HepG2 (cell line): Measurements from ENCODE around the gene TADA2B. TPM values are rescaled to one million over a fixed set of nuclear protein-coding genes. Genes with fewer than 3 reads are reported as not detected.

Experiments
- ARHGAP35 ChIP-seq: sonication (generic); formaldehyde crosslinking; IDR thresholded peaks from 2 replicates; pipeline ENCODE4 v1.9.0; 2022; ENCODE audit warnings: mild to moderate bottlenecking, inconsistent platforms, moderate library complexity, missing genetic modification reagents, borderline replicate concordance
- CAMTA2 ChIP-seq: sonication (generic); formaldehyde crosslinking; IDR thresholded peaks from 2 replicates; pipeline ENCODE4 v1.4.0; 2020; ENCODE audit warnings: mild to moderate bottlenecking, missing genetic modification reagents, borderline replicate concordance
- CC2D1A ChIP-seq: sonication (generic); formaldehyde crosslinking; IDR thresholded peaks from 2 replicates; pipeline ENCODE4 v1.8.1; 2023; ENCODE audit warnings: mild to moderate bottlenecking, missing genetic modification reagents
- DNMT1 ChIP-seq: sonication (generic); formaldehyde crosslinking; IDR thresholded peaks from 2 replicates; pipeline ENCODE4 v1.5.1; 2020; ENCODE audit warnings: mild to moderate bottlenecking, missing genetic modification reagents
- HMGXB4 ChIP-seq, 2 experiments: sonication (generic) in 1 of 2; formaldehyde crosslinking in 1 of 2; IDR thresholded peaks; 2 replicates each; pipeline versions ENCODE4 v1.4.0 to v1.6.1; 2018 to 2020; ENCODE audit warnings: missing genetic modification reagents in 2 of 2, borderline replicate concordance in 1 of 2, low read depth in 1 of 2, mild to moderate bottlenecking in 1 of 2, missing biosample characterization in 1 of 2
- MIER3 ChIP-seq: IDR thresholded peaks from 2 replicates; pipeline ENCODE4 v1.6.1; 2016; ENCODE audit warnings: missing compliant biosample characterization, borderline replicate concordance
- MTF1 ChIP-seq: sonication (generic); formaldehyde crosslinking; IDR thresholded peaks from 2 replicates; pipeline ENCODE4 v1.5.0; 2020; ENCODE audit warnings: missing genetic modification reagents
- RXRA ChIP-seq: sonication (generic); formaldehyde crosslinking; IDR thresholded peaks from 2 replicates; pipeline ENCODE4 v1.5.1; 2020; ENCODE audit warnings: missing genetic modification reagents
- SP4 ChIP-seq: sonication (generic); formaldehyde crosslinking; IDR thresholded peaks from 2 replicates; pipeline ENCODE4 v1.8.1; 2023; ENCODE audit warnings: mild to moderate bottlenecking, missing genetic modification reagents
- YY1 ChIP-seq: IDR thresholded peaks from 2 replicates; pipeline ENCODE4 v1.6.1; 2011; ENCODE audit warnings: low read length, low read depth, moderate library complexity, mild to moderate bottlenecking; ENCODE audit not compliant: insufficient read depth, insufficient replicate concordance
- ZNF256 ChIP-seq: sonication (generic); formaldehyde crosslinking; conservative IDR thresholded peaks from 2 replicates; pipeline ENCODE4 v1.4.0; 2020; ENCODE audit warnings: missing genetic modification reagents
- ZNF282 ChIP-seq: fragments of 450-650 bp; IDR thresholded peaks from 2 replicates; pipeline ENCODE4 v1.6.1; 2018; ENCODE audit not compliant: partially characterized antibody
- ZNF564 ChIP-seq: sonication (generic); formaldehyde crosslinking; IDR thresholded peaks from 2 replicates; pipeline ENCODE4 v1.8.1; 2023; ENCODE audit warnings: mild to moderate bottlenecking, missing genetic modification reagents
- polyA plus RNA-seq, 8 experiments: library from polyadenylated mRNA; depleted of rRNA in 3 of 8; stranded (reverse) in 7 of 8; unstranded in 1 of 8; fragments of >200 nt; fragmentation: Illumina TruSeq in 4 of 8; extraction: Trizol in 4 of 8; gene quantifications; 2 replicates each; pipeline versions ENCODE4 v1.2.1 to v1.2.3, GENCODE V29; 2011 to 2016; ENCODE audit warnings: low read depth in 4 of 8, missing spikeins in 1 of 8, mixed read lengths in 1 of 8; ENCODE audit not compliant: insufficient read depth in 1 of 8
- total RNA-seq, 5 experiments: library from RNA; depleted of rRNA; stranded (reverse); fragments of >200 nt; fragmentation: Illumina TruSeq; extraction: Trizol; gene quantifications; 2 replicates each; pipeline ENCODE4 v1.2.3, GENCODE V29; 2016; ENCODE audit warnings: low read depth in 1 of 5
- TF ChIP-seq, protein P1 (sequence below): sonication (generic); formaldehyde crosslinking; conservative IDR thresholded peaks from 2 replicates; pipeline ENCODE4 v1.4.0; 2020; ENCODE audit warnings: missing genetic modification reagents
- TF ChIP-seq, protein P2 (sequence below): sonication (generic); formaldehyde crosslinking; IDR thresholded peaks from 2 replicates; pipeline ENCODE4 v1.4.0; 2020; ENCODE audit warnings: mild to moderate bottlenecking, missing genetic modification reagents
- TF ChIP-seq, protein P3 (sequence below): sonication (generic); formaldehyde crosslinking; IDR thresholded peaks from 2 replicates; pipeline ENCODE4 v1.8.0; 2022; ENCODE audit warnings: mild to moderate bottlenecking, missing genetic modification reagents; ENCODE audit not compliant: insufficient replicate concordance
- TF ChIP-seq, protein P4 (sequence below): sonication (generic); formaldehyde crosslinking; conservative IDR thresholded peaks from 2 replicates; pipeline ENCODE4 v1.4.0; 2020; ENCODE audit warnings: mild to moderate bottlenecking, missing genetic modification reagents, moderate library complexity

TADA2B gene
- total and polyA plus RNA-seq, 2 of the 13 experiments (the other 11 are each of a cell fraction or from before 2014, with no cell fraction given): 4.6 to 8.9 TPM

- TF ChIP-seq ZNF564 (CRISPR knock-in tag) (peak; percentile 37; the same call in 1 of the 2 replicates), ZNF256 (CRISPR knock-in tag) (no peak), MTF1 (no peak), DNMT1 (CRISPR knock-in tag) (peak; percentile 46; the same call in 1 of the 2 replicates), MIER3 (CRISPR knock-in tag) (peak; percentile 67; the same call in 1 of the 2 replicates), SP4 (CRISPR knock-in tag) (peak; percentile 13; the same call in 1 of the 2 replicates), CAMTA2 (no peak), HMGXB4 (CRISPR knock-in tag; IDR thresholded peaks at IDR 0.05; ENCODE audit: borderline replicate concordance in 1 of 2, low read depth in 1 of 2) (peak; percentile 57 to 71; a peak in 2 of 4 replicates), CC2D1A (CRISPR knock-in tag) (no peak), ARHGAP35 (CRISPR knock-in tag) (peak; percentile 31; the same call in 1 of the 2 replicates), RXRA (CRISPR knock-in tag) (peak; percentile 75), YY1 (no peak), ZNF282 (no peak)
- TF ChIP-seq, protein P1, sequence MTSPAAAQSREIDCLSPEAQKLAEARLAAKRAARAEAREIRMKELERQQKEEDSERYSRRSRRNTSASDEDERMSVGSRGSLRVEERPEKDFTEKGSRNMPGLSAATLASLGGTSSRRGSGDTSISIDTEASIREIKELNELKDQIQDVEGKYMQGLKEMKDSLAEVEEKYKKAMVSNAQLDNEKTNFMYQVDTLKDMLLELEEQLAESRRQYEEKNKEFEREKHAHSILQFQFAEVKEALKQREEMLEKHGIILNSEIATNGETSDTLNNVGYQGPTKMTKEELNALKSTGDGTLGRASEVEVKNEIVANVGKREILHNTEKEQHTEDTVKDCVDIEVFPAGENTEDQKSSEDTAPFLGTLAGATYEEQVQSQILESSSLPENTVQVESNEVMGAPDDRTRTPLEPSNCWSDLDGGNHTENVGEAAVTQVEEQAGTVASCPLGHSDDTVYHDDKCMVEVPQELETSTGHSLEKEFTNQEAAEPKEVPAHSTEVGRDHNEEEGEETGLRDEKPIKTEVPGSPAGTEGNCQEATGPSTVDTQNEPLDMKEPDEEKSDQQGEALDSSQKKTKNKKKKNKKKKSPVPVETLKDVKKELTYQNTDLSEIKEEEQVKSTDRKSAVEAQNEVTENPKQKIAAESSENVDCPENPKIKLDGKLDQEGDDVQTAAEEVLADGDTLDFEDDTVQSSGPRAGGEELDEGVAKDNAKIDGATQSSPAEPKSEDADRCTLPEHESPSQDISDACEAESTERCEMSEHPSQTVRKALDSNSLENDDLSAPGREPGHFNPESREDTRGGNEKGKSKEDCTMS: no peak
- TF ChIP-seq, protein P2, sequence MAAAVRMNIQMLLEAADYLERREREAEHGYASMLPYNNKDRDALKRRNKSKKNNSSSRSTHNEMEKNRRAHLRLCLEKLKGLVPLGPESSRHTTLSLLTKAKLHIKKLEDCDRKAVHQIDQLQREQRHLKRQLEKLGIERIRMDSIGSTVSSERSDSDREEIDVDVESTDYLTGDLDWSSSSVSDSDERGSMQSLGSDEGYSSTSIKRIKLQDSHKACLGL (CRISPR knock-in tag): peak; percentile 59; the same call in 1 of the 2 replicates
- TF ChIP-seq, protein P3, sequence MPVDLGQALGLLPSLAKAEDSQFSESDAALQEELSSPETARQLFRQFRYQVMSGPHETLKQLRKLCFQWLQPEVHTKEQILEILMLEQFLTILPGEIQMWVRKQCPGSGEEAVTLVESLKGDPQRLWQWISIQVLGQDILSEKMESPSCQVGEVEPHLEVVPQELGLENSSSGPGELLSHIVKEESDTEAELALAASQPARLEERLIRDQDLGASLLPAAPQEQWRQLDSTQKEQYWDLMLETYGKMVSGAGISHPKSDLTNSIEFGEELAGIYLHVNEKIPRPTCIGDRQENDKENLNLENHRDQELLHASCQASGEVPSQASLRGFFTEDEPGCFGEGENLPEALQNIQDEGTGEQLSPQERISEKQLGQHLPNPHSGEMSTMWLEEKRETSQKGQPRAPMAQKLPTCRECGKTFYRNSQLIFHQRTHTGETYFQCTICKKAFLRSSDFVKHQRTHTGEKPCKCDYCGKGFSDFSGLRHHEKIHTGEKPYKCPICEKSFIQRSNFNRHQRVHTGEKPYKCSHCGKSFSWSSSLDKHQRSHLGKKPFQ: peak; percentile 50
- TF ChIP-seq, protein P4, sequence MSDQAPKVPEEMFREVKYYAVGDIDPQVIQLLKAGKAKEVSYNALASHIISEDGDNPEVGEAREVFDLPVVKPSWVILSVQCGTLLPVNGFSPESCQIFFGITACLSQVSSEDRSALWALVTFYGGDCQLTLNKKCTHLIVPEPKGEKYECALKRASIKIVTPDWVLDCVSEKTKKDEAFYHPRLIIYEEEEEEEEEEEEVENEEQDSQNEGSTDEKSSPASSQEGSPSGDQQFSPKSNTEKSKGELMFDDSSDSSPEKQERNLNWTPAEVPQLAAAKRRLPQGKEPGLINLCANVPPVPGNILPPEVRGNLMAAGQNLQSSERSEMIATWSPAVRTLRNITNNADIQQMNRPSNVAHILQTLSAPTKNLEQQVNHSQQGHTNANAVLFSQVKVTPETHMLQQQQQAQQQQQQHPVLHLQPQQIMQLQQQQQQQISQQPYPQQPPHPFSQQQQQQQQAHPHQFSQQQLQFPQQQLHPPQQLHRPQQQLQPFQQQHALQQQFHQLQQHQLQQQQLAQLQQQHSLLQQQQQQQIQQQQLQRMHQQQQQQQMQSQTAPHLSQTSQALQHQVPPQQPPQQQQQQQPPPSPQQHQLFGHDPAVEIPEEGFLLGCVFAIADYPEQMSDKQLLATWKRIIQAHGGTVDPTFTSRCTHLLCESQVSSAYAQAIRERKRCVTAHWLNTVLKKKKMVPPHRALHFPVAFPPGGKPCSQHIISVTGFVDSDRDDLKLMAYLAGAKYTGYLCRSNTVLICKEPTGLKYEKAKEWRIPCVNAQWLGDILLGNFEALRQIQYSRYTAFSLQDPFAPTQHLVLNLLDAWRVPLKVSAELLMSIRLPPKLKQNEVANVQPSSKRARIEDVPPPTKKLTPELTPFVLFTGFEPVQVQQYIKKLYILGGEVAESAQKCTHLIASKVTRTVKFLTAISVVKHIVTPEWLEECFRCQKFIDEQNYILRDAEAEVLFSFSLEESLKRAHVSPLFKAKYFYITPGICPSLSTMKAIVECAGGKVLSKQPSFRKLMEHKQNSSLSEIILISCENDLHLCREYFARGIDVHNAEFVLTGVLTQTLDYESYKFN (CRISPR knock-in tag): peak; percentile 77
Measured at GRCh38 chr4:7034262-7035081, 8.7 kb upstream of the TADA2B start (continued).
